GM19099 (cell line): ENCODE data around the gene IGF2BP2.

Experiments used
- POLR2A ChIP-seq: IDR thresholded peaks from 3 replicates; pipeline ENCODE4 v1.6.1; 2011; ENCODE audit warnings: low read depth; ENCODE audit not compliant: insufficient read length; ENCODE audit errors: extremely low read depth

Gene IGF2BP2

DNA sequence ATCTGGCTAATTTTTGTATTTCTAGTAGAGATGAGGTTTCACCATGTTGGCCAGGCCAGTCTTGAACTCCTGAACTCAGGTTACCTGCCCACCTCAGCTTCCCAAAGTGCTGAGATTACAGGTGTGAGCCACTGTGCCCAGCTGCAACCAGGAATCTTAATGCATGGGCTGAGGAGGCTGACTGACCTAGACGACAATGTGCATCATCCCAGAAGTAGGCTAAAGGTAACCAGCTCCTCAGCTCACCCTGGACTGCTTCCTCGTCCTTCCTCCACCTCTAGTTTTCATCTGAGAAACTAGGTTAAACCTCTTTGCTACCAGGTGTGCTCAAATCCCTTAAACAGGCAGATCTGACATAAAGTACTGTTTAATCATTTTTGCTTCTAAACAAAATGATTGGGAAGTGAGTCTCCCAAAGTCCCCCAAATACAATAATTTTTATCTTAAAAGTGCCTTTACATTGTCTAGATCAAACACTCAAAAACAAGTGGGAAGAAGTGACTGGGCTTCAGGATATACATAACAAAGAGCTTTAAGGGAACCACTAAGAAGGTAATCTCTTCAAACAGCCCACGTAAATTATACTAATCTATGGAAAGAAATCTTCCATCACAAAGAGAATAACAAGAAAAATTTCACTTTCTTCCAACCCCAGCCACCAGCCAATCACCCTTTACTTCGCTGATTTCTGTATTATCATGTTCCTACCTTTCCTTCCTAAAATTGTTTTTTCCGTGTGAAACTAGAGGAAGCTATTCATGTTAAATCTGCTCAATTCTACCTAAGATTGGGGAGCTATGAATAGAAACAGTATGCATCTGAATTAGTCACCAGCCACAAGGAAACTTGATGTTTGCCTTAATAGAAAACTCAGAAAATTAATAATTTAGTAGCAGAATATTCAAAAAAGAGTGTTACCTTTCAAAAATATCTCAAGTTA lies 34.7 kb downstream of the IGF2BP2 start:
- no peak for TF ChIP-seq POLR2A

- TF ChIP-seq POLR2A: no peak
Measured at GRCh38 chr3:185789134-185789533, 35.7 kb downstream of the IGF2BP2 start.

DNA sequence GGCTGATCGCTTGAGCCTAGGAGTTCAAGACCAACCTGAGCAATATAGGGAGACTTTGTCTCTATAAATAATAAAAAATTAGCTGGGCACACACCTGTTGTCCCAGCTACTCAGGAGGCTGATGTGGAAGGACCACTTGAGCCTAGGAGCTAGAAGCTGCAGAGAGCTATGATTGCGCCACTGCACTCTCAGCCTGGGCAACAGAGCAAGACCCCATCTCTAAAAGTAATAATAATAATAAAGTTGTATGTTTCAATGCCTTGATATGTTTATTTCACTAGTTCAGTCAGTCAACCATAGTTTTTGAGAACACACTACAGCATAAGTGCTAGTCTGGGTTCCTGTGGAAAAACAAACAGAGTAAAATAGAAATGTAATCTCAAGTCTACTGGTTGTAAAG lies 36.5 kb downstream of the IGF2BP2 start:
- no peak for TF ChIP-seq POLR2A

- no peak for TF ChIP-seq POLR2A
Measured at GRCh38 chr3:185786956-185787877, 37.6 kb downstream of the IGF2BP2 start.

GRCh38 chr3:185784317-185784716 lies 40.5 kb downstream of the IGF2BP2 start:
- no peak for TF ChIP-seq POLR2A

DNA sequence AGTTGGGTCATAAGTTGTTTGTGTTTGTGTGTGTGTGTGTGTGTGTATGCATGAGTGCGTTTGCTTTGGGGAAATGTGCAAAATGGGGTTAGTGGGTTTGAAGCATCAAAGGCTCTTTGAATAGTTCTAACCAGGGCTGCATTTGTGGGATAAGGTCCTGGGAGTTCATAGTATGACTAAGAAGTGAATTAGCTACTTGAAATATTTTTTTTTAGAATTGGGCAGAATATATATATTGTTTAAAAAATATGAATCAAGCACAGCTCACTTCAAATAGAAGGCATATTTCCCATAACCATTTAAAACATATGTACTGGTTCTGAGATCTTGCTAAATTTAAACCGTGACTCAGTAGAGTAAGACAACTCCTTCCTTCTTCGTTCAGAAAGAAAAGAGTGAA lies 43.1 kb downstream of the IGF2BP2 start:
- no peak for TF ChIP-seq POLR2A

DNA sequence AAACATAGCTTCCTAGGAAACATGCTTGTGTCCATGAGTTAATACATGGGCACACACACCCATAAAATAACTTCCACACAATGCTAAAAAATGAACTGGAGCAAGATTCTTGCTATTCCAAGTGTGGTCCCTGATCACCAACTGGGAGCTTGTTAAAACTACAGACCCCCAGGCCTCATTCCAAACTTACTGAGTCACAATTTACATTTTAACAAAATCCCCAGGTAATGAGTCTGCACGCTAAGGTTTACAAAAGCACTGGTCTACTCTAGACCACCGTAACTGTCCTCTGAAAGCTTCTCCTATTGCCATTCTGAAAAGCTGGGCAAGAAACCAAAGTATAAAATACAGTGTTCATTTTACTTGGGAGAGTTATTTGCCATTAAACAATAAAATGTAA lies 45.4 kb downstream of the IGF2BP2 start:
- no peak for TF ChIP-seq POLR2A

DNA sequence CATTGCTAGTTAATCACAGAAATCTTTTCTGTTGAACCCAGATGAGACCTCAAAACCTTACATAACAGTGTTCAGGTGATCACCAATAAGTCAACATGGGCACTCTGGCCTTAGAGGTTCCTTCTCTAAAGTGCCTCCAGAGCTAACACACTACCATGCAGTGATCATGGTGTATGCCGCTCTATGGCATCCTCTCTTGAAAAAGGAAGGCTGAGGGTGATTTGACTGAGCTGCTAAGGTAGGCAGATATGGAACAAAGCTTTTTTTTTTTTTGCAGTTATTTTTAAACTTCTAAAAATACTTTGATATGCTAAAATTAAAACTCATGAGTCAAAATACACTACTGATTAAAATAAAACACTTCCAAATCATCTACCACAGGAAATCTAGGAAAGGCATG lies 46.0 kb downstream of the IGF2BP2 start:
- TF ChIP-seq POLR2A: no peak

- no peak for TF ChIP-seq POLR2A
Measured at GRCh38 chr3:185778094-185778493, 46.7 kb downstream of the IGF2BP2 start.

DNA sequence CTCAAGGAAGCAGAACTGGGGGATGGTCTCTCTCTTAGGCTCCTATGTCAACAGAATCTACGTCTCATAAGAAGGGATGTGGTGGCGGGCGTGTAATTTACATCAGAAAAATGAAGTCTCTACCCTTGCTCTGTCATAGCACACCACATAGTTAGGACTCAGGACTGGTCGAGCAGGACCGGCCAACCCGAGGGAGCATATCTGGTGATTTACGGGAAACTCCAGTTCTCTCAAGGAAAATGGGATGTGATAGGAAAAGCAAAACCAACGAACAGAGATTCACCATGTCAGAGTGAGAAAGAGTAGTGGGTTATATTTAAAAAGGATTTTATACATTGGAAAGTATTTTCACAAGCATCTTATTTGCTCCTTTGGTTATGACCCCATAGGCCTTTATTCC lies 54.7 kb downstream of the IGF2BP2 start:
- no peak for TF ChIP-seq POLR2A

- TF ChIP-seq POLR2A: no peak
Measured at GRCh38 chr3:185767002-185767688, 57.7 kb downstream of the IGF2BP2 start.

DNA sequence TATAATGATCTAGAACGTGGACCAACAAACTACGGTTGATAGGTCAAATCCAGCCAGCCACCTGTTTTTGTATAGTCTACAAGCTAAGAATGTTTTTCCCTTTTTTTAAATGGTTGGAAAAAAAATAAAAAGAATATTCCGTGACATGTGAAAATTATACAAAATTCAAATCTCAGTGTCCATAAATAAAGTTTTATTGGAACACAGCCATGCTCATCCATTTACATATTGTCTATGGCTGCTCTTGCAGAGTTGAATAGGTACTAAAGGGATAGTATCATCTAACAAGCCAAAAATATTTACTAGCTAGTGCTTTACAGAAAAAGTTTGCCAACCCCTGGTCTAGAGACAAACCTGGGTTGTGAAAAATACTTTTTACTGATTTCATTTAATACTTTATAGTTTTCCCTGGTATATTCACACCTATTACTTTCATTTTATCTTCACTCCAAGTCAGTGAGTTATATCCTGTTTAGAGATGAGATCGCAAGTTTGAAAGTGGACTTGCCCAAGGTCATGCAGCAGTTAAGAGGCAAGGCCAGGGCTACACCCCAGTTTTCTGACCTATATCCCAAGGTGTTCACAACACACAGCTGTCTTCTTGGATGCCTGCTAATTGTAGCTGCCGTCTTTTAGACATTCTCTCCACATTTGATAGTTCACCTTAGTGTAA lies 58.4 kb downstream of the IGF2BP2 start:
- TF ChIP-seq POLR2A: no peak

DNA sequence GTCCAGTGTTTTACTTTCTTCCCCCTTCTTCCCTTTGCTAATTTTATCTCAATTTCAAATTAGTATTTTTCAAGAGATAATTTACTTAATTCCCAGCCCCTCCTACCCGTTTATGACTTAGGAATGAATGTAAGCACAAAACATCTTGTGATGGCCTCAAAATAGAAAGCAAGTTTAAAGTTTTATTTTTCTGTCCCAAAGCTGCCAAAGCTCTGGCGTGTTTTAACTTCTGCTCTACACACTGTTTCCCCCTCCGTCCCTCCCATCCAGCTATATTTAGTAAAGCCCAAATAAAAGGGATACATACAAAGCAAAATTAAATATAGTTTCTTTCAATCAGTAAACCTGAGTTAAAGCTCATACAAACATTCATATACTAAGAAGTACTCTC lies 59.9 kb downstream of the IGF2BP2 start:
- no peak for TF ChIP-seq POLR2A

GRCh38 chr3:185764163-185764979 lies 60.5 kb downstream of the IGF2BP2 start:
- TF ChIP-seq POLR2A: no peak

GRCh38 chr3:185763347-185764005 lies 61.4 kb downstream of the IGF2BP2 start:
- TF ChIP-seq POLR2A: no peak
